Measurements from ENCODE around the gene FGR. TPM values are rescaled to one million over a fixed set of nuclear protein-coding genes. Genes with fewer than 3 reads are reported as not detected.

The FGR gene
- total RNA-seq, 1 experiment from 2014 or later, result not detected

- H2AFZ ChIP-seq, result no peak overlapping the region
- H3F3A ChIP-seq (ENCODE audit: insufficient read depth, low read depth), result peaks cover 21% of the 10 kb centered on the region; the same call in 1 of the 2 replicates
- H3K4me3 ChIP-seq, result no peak overlapping the region
- no peak for DNase-seq
- no peak for TF ChIP-seq EZH2 (IDR thresholded peaks at IDR 0.05; ENCODE audit: low read depth)
- TF ChIP-seq, protein P1, sequence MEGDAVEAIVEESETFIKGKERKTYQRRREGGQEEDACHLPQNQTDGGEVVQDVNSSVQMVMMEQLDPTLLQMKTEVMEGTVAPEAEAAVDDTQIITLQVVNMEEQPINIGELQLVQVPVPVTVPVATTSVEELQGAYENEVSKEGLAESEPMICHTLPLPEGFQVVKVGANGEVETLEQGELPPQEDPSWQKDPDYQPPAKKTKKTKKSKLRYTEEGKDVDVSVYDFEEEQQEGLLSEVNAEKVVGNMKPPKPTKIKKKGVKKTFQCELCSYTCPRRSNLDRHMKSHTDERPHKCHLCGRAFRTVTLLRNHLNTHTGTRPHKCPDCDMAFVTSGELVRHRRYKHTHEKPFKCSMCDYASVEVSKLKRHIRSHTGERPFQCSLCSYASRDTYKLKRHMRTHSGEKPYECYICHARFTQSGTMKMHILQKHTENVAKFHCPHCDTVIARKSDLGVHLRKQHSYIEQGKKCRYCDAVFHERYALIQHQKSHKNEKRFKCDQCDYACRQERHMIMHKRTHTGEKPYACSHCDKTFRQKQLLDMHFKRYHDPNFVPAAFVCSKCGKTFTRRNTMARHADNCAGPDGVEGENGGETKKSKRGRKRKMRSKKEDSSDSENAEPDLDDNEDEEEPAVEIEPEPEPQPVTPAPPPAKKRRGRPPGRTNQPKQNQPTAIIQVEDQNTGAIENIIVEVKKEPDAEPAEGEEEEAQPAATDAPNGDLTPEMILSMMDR (conservative IDR thresholded peaks at IDR 0.05), result no peak
- intact Hi-C loops (cut with micrococcal nuclease; ENCODE audit: unreplicated experiment), result loop anchor here (2.0 to 10.0 kb wide), 4 partner anchors 244 to 361 kb away; no protein-coding TSS in a partner anchor
- ChIA-PET CTCF (interaction anchor here (1.1 kb wide), 1 partner anchor 105 kb away, joined by 3 read pairs; no protein-coding TSS in a partner anchor), POLR2A (ENCODE audit: unreplicated experiment) (no interaction called here)
- H3K36me3 ChIP-seq (ENCODE audit: low read depth), result no peaks in the 10 kb centered on the region
- BruUV-seq (replicated peaks), result no TSS peak
- peaks cover 9% of the 10 kb centered on the region; the same call in 1 of the 2 replicates for H3K4me1 ChIP-seq (replicated peaks; ENCODE audit: insufficient read depth)
- no peaks in the 10 kb centered on the region for H3K79me2 ChIP-seq (ENCODE audit: low read depth)
- no peaks in the 10 kb centered on the region for H3K9me3 ChIP-seq (ENCODE audit: insufficient read depth, low read depth)
- H3K27me3 ChIP-seq (ENCODE audit: insufficient read depth, low read depth), result no peaks in the 10 kb centered on the region
- no peak overlapping the region for H3K4me2 ChIP-seq
- H4K20me1 ChIP-seq (ENCODE audit: insufficient read depth), result no peaks in the 10 kb centered on the region
- no peak overlapping the region for H3K27ac ChIP-seq
- H3K9me2 ChIP-seq (ENCODE audit: insufficient read depth), result no peaks in the 10 kb centered on the region
Measured at GRCh38 chr1:27661412-27662075, 26.6 kb upstream of the FGR start.

DNA sequence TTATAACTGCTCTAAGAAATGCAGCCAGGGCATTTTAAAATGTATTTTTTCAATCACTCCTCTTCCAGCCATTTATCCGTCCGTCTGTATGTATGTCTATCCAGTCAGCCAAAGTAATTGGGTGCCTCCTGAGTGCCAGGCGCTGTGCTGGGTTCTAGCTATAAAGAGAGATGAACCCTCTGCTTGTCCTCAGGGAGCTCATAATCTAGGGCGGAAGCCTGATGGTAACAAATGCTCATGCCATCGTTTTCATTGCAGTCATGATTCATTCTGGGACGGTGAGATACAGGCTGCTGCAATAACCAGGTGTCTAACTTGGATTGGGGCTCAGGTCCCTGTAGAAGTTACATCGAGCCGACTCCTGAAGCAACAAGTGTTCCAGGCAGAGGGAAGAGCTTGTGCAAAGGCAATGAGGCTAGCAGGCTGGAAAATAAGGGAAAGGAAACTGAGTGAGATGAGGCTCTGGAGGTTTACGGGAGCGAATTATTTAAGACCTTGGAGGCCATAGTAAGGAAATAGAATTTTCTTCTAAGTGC lies 25.4 kb upstream of the FGR start:
- Histone ChIP-seq H3K36me3 (ENCODE audit: low read depth) (no peaks in the 10 kb centered on the region), H3K79me2 (ENCODE audit: low read depth) (no peaks in the 10 kb centered on the region), H3K4me1 (replicated peaks; ENCODE audit: insufficient read depth) (peaks cover 9% of the 10 kb centered on the region; the same call in 1 of the 2 replicates), H3K4me2 (peak overlapping the region; percentile 60), H3K27me3 (ENCODE audit: insufficient read depth, low read depth) (no peaks in the 10 kb centered on the region), H3K9me2 (ENCODE audit: insufficient read depth) (no peaks in the 10 kb centered on the region), H4K20me1 (ENCODE audit: insufficient read depth) (no peaks in the 10 kb centered on the region), H3K9me3 (ENCODE audit: insufficient read depth, low read depth) (no peaks in the 10 kb centered on the region), H3K4me3 (peak overlapping the region; percentile 53; the same call in 1 of the 2 replicates), H3K27ac (no peak overlapping the region), H2AFZ (peak overlapping the region; percentile 31), H3F3A (ENCODE audit: insufficient read depth, low read depth) (peaks cover 21% of the 10 kb centered on the region; the same call in 1 of the 2 replicates)
- ChIA-PET POLR2A (ENCODE audit: unreplicated experiment) (interaction anchor here (0.5 kb wide), 1 partner anchor 510 kb away, joined by 3 read pairs; no protein-coding TSS in a partner anchor), CTCF (no interaction called here)
- BruUV-seq (replicated peaks), result no TSS peak
- TF ChIP-seq EZH2 (IDR thresholded peaks at IDR 0.05; ENCODE audit: low read depth), result no peak
- TF ChIP-seq, protein P1 (conservative IDR thresholded peaks at IDR 0.05), result no peak
- intact Hi-C loops (cut with micrococcal nuclease; ENCODE audit: unreplicated experiment), result loop anchor here (5.0 to 10.0 kb wide), 3 partner anchors 243 to 314 kb away; no protein-coding TSS in a partner anchor
- no peak for DNase-seq

DNA sequence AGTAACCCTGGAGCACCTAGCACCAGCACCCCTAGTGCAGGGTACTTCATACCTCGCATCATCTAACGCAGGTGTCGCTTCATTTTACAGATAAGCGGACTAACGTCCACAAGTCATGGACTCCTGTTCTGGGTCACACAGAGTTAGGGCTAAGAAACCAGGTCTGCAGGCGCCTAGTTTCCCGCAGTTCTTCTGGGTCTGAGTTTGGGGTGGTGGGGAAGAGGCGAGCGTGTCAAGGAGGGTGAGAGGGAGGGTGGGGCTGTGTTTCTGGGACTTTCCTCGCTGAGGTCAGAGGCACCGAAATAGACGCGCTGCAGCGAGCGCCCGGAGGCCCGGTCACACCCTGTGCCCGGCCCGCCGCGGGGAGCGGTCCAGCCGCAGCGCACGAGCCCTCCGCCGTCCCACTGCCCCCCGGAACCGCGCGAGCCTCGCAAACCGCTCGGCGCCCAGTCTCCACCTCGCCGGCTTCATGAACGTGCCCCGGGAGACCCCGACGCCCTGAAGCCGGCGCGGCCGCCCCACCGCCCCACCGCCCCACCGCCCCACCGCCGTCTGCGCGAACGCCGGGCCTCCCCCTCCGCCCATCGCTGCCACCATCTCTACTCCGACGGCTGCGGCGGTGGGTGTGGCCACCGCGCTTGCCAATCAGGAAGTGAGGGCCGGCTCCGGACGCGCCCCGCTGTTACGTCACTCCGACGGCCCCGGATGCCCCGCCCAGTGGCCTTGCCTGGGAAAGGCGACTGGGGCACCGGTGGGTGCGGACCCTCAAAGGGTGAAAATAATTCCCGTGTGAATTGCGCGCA lies 24.7 kb upstream of the FGR start:
- TF ChIP-seq, protein P1 (conservative IDR thresholded peaks at IDR 0.05), result no peak
- TF ChIP-seq EZH2 (IDR thresholded peaks at IDR 0.05; ENCODE audit: low read depth), result no peak
- Histone ChIP-seq H3K4me3 (peak overlapping the region; percentile 53; the same call in 1 of the 2 replicates), H3K27ac (no peak overlapping the region), H4K20me1 (ENCODE audit: insufficient read depth) (no peaks in the 10 kb centered on the region), H3K36me3 (ENCODE audit: low read depth) (no peaks in the 10 kb centered on the region), H3K4me1 (replicated peaks; ENCODE audit: insufficient read depth) (peaks cover 9% of the 10 kb centered on the region; the same call in 1 of the 2 replicates), H3K9me3 (ENCODE audit: insufficient read depth, low read depth) (no peaks in the 10 kb centered on the region), H3K4me2 (peak overlapping the region; percentile 60), H2AFZ (peak overlapping the region; percentile 58; the same call in 1 of the 2 replicates), H3F3A (ENCODE audit: insufficient read depth, low read depth) (peaks cover 21% of the 10 kb centered on the region; the same call in 1 of the 2 replicates), H3K27me3 (ENCODE audit: insufficient read depth, low read depth) (no peaks in the 10 kb centered on the region), H3K9me2 (ENCODE audit: insufficient read depth) (no peaks in the 10 kb centered on the region), H3K79me2 (ENCODE audit: low read depth) (no peaks in the 10 kb centered on the region)
- ChIA-PET POLR2A (ENCODE audit: unreplicated experiment) (no interaction called here), CTCF (no interaction called here)
- peak; percentile 67 to 85 for DNase-seq
- BruUV-seq (replicated peaks), result no TSS peak
- intact Hi-C loops (cut with micrococcal nuclease; ENCODE audit: unreplicated experiment), result loop anchor here (5.0 to 10.0 kb wide), 3 partner anchors 242 to 315 kb away; no protein-coding TSS in a partner anchor

Measured in PC-9 (cell line).